ENCODE data around the gene RASGRP1.

Gene RASGRP1

GRCh38 chr15:38564557-38565286 lies at the start of gene RASGRP1:
TSS of gene RASGRP1 (minus strand) at chr15:38564814. CDS start at chr15:38564628, 186 bp downstream.
- TF ChIP-seq CTCF (conservative IDR thresholded peaks at IDR 0.05; ENCODE audit: low read depth): no peak
- CTCF ChIA-PET: interaction anchor here (0.6 to 1.9 kb wide), 33 partner anchors 11 to 1355 kb away, joined by 3 to 26 read pairs (median 5); no protein-coding TSS in a partner anchor
- no peak within 1 kb of the TSS for H3K27ac ChIP-seq
- peak; percentile 47 for DNase-seq (ENCODE audit: low spot score)
- POLR2A ChIA-PET (ENCODE audit: low non-redundant PET): no interaction called here

GRCh38 chr15:38613085-38613484 lies 48.5 kb upstream of the RASGRP1 start:
- CTCF ChIA-PET: no interaction called here

GRCh38 chr15:38612159-38612863 lies 47.7 kb upstream of the RASGRP1 start:
- TF ChIP-seq CTCF (conservative IDR thresholded peaks at IDR 0.05; ENCODE audit: low read depth): no peak
- H3K27ac ChIP-seq: no peak overlapping the region
- ChIA-PET POLR2A (ENCODE audit: low non-redundant PET) (no interaction called here), CTCF (interaction anchor here (2.4 kb wide), 1 partner anchor 48 kb away, joined by 12 read pairs; no protein-coding TSS in a partner anchor)
- peak; percentile 23 for DNase-seq (ENCODE audit: low spot score)

More at GRCh38 chr15:38613085-38613484, 48.5 kb upstream of the RASGRP1 start:
- no peak for TF ChIP-seq CTCF (conservative IDR thresholded peaks at IDR 0.05; ENCODE audit: low read depth)
- POLR2A ChIA-PET (ENCODE audit: low non-redundant PET): no interaction called here
- H3K27ac ChIP-seq: no peak overlapping the region
- DNase-seq (ENCODE audit: low spot score): no peak

GRCh38 chr15:38611228-38611627 lies 46.6 kb upstream of the RASGRP1 start:
- no peak for TF ChIP-seq CTCF (conservative IDR thresholded peaks at IDR 0.05; ENCODE audit: low read depth)
- CTCF ChIA-PET: interaction anchor here (2.4 kb wide), 1 partner anchor 47 kb away, joined by 12 read pairs; no protein-coding TSS in a partner anchor
- no peak for DNase-seq (ENCODE audit: low spot score)
- no peak overlapping the region for H3K27ac ChIP-seq
- POLR2A ChIA-PET (ENCODE audit: low non-redundant PET): no interaction called here

GRCh38 chr15:38610748-38611147 lies 46.1 kb upstream of the RASGRP1 start:
- no peak overlapping the region for H3K27ac ChIP-seq
- DNase-seq (ENCODE audit: low spot score): no peak
- TF ChIP-seq CTCF (conservative IDR thresholded peaks at IDR 0.05; ENCODE audit: low read depth): no peak
- CTCF ChIA-PET: interaction anchor here (2.4 kb wide), 1 partner anchor 47 kb away, joined by 12 read pairs; no protein-coding TSS in a partner anchor
- POLR2A ChIA-PET (ENCODE audit: low non-redundant PET): no interaction called here

GRCh38 chr15:38609097-38609738 lies 44.6 kb upstream of the RASGRP1 start:
- ChIA-PET POLR2A (ENCODE audit: low non-redundant PET) (no interaction called here), CTCF (interaction anchor here (0.5 to 1.5 kb wide), 2 partner anchors 8 to 17 kb away, joined by 4 to 5 read pairs; no protein-coding TSS in a partner anchor)
- DNase-seq (ENCODE audit: low spot score): no peak
- TF ChIP-seq CTCF (conservative IDR thresholded peaks at IDR 0.05; ENCODE audit: low read depth): no peak
- H3K27ac ChIP-seq: no peak overlapping the region
